PC-9 (cell line): ENCODE measurements around the gene FCSK.
"Not testable (repeated sequence)": the region's sequence is repeated elsewhere in the genome, so short reads cannot be mapped to it uniquely, and the experiment has no call there.

ENCODE experiments used
- CTCF ChIP-seq: fragments of 200-600 bp; sonication (generic); conservative IDR thresholded peaks from 2 replicates; pipeline ENCODE4 v1.6.1; 2017; ENCODE audit warnings: mixed run types, antibody characterized with exemption, mild to moderate bottlenecking, moderate library complexity
- EZH2 ChIP-seq: fragments of 200-600 bp; sonication (generic); IDR thresholded peaks from 2 replicates; pipeline ENCODE4 v1.8.0; 2017; ENCODE audit warnings: antibody characterized with exemption, low read depth

- TF ChIP-seq CTCF, EZH2: not testable (repeated sequence)
These were observed 4.0 kb upstream of the FCSK start for GRCh38 chr16:70450142-70451003.
